ENCODE data around the gene THSD7B.
"Not testable (repeated sequence)": the region's sequence is repeated elsewhere in the genome, so short reads cannot be mapped to it uniquely, and the experiment has no call there.

The THSD7B gene

DNA sequence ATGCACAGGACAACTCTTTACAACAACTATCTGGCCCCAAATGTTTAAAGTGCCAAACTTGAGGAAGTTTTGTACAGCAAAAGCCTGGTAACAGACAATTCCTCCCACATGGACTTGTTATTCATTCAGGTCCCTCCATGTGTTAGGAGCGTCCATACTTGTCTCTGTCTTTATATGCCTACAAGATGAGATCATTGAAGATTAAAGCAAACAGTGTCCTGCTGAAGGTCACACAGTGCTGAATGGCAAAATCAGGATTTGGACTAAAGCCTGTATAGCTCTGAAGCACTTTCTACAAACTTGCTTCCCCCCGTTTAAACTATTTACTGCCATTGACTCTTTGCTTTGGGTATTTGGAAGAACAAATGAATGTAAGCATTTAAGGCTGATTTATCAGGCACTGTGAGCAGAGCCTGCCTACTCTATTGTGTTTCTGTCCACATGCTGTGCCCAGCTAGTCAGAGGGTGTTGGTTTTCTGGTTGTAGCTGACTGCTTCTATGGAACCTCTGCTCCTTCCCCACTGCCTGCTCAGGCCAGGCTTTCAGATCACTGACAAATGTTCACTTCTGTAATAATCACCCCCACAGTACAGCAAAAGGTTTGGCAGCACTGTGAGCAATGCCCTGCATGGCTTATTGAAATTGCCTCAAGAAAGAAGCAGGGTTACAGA, 274.3 kb downstream of the THSD7B start:
- DNase-seq (ENCODE audit: low spot score) = no peak

DNA sequence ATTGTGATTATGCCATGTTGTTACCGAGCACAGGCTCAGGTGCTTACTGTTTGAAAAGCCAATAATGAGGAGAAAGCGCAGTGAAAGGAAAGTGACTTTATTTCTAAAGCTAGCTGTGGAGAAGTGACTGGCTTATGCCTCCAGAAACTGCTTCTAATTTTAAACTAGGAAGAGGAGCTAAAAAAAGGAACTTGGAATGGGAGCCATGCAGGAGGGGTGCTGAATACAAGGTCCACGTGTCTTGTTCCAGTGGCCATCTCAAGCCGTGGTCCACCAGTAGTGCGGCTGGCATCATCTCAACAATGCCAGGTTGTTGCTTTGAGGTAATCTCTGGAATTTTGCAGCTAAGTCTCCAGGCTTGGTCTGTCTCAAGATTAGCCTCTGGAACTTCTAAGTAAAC, 282.0 kb downstream of the THSD7B start:
- no peak for DNase-seq (ENCODE audit: low spot score)

DNA sequence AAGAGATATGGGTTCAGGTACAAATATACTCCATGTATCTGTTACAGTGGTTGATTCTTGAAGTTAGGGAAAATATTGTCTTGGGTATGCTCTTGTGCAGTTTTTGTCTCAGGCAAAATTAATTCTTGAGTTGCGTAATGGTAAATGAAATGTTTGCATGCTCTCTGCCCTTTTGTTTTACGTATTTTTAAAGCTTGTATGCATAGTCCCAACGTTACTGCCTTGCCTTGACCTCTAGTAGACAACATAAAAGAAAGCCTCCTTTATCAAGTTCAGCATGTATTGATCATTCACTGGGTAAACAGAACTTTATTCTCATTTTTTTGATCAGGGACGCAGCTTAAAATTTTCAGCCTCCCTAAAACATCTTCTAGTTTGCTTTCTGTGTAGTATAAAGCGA, 283.1 kb downstream of the THSD7B start:
- DNase-seq (ENCODE audit: low spot score) = no peak

DNA sequence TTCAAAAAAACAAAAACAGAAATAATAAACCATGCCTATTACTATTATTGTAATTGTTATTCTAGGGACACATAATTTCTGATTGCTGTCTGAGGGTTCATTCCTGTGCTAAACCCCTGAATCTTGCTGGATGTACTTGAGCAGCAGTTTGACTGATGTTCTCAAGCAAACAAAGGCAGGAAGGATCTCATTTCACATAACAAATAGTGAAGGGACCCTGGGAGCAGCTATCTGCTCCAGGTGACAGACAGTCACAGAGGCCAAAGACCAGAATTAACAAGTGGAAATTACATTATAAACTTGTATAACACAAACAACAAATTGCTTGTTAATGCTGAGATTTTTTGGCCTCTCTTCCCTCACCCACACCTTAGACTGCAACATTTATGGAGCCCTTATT, 284.2 kb downstream of the THSD7B start:
- DNase-seq (ENCODE audit: low spot score) = no peak

DNA sequence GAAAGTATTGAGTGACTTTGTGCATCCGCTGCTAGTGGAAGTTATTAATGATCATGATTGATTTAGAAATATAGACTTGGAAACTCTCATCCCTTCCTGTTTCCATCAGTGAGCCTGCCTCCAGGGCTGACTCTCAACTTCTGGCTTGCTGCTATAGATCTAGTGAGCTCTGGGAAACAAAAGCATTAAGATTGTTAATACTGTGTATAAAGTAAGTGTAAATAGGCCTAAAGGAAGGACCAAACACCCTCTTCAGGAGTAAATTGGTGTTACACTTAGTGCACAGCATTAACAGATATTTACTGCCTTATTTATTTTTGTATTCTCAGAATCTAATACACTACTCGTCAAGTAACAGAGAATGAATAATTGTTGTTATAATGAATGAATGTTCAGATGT, 285.6 kb downstream of the THSD7B start:
- DNase-seq (ENCODE audit: low spot score) = no peak

DNA sequence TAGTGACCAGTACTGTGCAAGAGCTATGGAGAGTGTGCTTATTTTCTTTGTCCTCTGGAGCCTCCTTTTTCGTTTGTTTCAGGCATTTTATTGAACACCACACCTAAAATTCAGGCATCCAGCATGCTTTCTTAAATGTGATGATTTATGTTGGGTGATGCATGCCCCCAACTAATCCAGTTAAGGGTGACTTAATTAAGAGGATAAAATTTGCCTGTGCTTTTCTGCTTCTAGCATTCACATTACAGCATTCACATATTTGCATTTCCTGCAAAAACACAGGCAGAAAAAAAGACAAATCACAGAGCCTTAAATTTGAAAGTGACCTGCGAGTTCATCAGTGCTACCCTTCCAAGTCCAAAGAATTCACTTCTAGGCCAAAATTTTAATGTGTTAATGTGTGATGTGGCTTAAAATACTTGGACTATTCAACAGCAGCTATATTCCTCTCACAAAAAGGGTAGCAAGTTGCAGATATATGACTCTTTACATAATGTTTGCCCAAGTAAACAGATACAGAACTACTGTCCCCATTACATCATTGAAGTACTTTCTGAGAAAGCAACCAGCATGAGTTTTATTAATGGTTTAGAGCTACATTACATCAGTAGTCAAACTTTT, 286.5 kb downstream of the THSD7B start:
- no peak for DNase-seq (ENCODE audit: low spot score)

DNA sequence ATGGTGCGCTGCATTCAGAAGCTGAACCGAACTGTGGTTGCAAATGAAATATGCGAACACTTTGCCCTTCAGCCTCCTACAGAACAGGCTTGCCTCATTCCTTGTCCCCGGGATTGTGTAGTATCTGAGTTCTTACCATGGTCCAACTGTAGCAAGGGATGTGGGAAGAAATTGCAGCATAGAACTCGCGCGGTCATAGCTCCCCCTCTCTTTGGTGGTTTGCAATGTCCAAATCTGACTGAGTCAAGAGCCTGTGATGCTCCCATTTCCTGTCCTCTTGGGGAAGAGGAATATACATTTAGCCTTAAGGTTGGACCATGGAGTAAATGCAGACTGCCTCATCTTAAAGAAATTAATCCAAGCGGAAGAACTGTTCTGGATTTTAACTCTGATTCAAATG, 291.4 kb downstream of the THSD7B start:
- DNase-seq (ENCODE audit: low spot score) = no peak

DNA sequence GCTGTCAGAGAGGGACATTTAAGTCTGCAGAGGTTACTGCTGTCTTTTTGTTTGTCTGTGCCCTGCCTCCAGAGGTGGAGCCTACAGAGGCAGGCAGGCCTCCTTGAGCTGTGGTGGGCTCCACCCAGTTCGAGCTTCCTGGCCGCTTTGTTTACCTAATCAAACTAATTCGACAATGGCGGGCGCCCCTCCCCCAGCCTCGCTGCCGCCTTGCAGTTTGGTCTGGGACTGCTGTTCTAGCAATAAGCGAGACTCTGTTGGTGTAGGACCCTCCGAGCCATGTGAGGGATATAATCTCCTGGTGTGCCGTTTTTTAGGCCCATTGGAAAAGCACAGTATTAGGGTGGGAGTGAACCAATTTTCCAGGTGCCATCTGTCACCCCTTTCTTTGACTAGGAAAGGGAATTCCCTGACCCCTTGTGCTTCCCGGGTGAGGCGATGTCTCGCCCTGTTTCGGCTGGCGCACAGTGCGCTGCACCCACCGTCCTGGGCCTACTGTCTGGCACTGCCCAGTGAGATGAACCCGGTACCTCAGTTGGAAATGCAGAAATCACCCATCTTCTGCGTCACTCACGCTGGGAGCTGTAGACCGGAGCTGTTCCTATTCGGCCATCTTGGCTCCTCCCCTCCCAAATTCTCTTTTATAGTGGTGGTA, 310.9 kb downstream of the THSD7B start:
- not testable (repeated sequence) for DNase-seq (ENCODE audit: low spot score)

DNA sequence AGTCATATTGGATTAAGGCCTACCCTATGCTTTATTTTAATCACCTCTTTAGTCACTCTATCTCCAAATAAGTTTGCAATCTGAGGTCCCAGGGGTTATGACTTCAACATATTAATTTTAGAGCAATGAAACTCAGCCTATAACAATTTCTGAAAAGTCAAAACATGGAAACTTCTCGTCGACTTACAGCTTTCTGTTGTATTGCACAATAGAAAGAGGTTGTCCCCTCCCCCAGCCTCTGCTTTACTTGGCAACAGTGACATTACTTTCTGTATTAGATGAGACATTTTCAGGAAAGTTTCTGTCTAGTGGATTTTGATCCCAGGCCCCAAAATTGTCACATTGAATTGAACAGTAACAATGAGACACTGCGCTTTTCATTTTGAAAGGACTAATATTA, 326.4 kb downstream of the THSD7B start:
- no peak for DNase-seq (ENCODE audit: low spot score)

DNA sequence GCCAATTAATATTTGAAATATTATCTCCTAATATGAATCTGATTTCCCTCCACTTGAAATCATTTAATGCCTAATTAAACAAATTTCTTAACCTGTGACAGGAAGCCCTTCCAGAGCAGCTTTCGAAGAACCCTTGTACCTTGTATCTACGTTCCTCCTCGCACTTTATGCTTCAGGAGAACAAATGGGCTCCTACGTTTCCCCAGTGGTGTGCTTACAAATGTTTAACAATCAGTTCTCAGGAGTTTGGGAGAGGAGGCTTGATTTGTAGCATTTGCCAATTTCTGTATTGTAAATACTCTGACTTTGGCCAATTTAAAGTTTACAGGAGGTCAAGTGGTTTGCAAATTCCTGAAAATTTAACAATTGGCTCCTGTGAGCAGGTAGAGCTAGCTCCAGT, 327.8 kb downstream of the THSD7B start:
- DNase-seq (ENCODE audit: low spot score) = no peak

DNA sequence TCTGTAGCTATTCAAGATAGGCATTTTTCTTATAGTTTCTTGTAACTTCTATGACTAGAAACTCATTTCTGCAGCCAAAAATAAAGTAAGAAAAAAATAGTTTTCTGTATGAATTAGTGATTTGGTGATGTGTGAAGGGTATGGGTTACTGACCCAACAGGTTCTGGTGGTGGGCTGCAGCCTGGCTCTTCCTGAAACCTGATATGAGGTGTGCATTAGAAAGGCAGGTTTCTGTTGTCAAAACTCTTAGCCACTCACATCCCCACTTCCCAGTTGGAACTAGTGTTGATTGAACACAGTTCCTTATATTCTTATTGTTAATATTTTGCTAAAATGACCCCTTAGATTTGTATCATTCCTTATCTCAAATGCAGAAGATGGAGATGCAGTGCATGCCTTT, 330.8 kb downstream of the THSD7B start:
- no peak for DNase-seq (ENCODE audit: low spot score)

DNA sequence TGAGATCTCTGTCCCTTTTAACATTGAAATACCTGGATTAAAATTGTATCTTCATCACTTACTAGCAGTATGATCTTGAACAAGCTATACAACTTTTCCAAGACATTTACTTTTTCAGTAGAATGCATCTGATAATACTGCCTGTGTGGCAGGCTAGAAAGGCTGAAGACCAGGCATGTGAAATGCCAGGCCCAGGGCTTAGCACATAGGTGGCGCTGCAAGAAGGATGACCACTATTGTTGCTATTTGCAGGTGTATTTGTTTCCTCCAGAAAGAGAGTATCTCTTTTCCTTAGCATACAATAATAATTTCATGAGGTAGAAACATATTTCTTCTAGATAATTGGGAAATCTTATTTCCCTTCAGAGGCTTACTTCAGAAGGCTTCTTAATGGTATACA, 331.3 kb downstream of the THSD7B start:
- DNase-seq (ENCODE audit: low spot score) = no peak

DNA sequence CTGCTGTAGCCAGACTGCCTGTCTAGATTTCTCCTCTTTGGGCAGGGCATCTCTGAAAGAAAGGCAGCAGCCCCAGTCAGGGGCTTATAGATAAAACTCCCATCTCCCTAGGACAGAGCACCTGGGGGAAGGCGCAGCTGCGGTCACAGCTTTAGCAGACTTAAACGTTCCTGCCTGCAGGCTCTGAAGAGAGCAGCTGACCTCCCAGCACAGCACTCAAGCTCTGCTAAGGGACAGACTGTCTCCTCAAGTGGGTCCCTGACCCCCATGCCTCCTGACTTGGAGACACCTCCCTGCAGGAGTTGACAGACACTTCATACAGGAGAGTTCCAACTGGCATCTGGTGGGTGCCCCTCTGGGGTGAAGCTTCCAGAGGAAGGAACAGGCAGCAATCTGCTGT, 336.5 kb downstream of the THSD7B start:
- not testable (repeated sequence) for DNase-seq (ENCODE audit: low spot score)

DNA sequence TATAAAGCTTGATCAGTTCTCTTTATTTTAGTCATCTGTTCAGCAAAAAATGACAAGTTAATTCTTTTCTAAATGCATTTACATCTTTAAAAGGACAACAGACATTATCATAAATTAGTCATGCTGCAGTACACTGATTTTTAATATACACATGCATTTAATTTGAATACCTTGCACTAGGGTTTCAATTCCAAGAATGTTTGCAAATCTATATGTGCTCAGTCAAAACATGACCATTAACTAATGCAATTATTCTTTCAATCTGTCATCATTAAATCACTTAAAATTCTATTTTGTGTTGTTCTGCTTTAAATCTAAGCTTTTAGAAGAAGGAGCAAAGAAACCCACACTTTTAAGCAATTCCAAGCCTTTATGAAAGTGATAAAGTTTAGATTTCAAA, 342.6 kb downstream of the THSD7B start:
- no peak for DNase-seq (ENCODE audit: low spot score)

DNA sequence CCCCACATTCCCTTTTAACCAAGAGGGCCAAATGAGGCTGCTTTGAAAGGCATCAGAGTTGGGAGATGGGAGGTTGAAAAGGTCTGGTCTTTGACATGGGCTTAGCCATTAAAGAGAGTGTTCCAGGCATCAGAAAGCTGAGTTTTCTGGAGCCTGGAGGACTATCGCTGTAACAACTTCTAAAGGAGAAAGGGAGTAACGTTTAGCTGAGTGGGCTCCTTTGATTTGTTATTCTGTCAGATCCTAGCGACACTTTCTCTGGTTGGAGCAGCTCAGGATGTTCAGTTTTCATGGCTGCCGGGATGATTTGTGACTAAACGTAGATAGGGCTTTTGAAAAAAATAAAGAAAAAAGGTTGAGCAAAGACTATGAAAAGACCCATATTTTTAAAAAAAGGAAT, 346.6 kb downstream of the THSD7B start:
- DNase-seq (ENCODE audit: low spot score) = no peak

DNA sequence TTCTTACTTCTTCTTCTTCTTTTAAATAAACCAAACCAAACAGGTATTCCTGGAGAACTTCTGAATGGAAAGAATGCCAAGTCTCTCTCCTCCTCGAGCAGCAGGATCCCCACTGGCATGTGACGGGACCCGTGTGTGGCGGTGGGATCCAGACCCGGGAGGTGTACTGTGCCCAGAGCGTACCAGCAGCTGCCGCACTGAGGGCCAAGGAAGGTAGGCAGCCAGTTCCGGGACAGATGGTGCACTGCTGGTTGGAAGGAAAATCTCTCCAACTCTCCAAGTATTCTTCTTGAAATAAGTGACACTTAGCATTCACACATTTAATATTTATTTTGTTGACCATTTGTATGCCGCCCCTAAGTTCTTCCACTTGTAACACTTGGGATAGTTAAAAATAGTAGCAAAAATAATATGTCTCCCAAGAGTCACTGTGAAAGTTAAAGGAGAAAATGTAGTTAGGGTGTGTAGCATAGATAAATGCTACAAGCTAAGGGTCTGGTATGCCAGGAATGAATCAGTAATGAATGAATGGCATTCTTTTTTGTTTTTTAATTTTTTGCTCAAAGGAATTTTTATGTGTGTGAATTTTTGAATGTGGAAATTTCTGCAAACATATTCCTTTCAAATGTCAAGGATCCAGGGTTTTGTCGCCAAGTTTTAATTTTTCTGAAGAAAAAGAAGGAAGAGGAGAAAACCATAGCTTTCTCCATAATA, 349.9 kb downstream of the THSD7B start:
- DNase-seq (ENCODE audit: low spot score) = no peak

DNA sequence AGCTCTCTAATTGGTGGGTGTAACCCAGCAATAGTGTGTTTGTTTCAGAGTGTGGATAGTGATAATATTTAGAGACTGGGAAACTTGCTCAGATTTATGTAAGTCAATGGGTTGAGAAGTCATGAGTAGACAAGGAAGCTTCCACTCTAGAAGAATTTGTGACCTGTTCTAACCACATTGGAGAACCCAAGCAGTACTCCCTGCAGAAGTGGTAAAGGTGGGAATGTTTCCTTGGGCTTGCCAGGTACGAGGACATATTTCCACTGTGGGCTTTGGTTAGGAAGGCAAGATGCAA, 350.4 kb downstream of the THSD7B start:
- no peak for DNase-seq (ENCODE audit: low spot score)

DNA sequence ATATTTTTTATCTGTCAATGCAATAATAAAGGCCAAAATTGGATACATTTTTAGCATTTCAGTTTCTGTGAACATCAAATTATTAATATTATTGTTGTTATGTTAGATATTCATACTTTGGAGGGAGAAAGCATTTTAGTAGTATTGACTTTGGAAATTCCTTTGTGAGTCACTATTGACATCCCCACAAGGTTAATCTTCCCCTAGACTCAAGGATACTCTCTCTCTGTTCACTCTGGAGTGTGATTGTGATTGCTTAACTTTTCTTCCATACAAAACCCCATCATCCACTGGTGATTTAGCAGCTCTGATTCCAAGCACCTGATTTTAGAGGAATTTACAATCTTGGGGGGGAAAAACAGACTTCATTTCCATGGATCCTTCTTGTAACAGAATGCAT, 352.0 kb downstream of the THSD7B start:
- DNase-seq (ENCODE audit: low spot score) = no peak

DNA sequence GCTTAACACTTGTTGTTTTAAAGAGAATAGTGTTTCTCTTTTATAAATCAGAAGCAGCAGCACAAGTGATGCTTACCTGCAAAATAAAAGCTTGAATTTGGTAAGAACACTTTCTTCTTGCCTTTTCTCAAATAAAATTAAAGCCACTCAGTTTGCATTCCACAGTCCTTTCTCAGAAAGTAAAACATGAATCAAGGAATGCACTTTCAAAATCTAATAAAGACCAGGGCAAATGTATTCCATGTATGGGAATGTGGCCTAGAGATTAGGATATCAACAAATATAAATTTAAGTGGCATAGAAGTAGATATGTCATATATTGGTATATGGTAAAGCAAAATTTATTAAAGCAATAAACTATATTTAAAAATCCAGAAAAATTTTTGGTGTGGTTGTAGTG, 352.8 kb downstream of the THSD7B start:
- DNase-seq (ENCODE audit: low spot score) = no peak

DNA sequence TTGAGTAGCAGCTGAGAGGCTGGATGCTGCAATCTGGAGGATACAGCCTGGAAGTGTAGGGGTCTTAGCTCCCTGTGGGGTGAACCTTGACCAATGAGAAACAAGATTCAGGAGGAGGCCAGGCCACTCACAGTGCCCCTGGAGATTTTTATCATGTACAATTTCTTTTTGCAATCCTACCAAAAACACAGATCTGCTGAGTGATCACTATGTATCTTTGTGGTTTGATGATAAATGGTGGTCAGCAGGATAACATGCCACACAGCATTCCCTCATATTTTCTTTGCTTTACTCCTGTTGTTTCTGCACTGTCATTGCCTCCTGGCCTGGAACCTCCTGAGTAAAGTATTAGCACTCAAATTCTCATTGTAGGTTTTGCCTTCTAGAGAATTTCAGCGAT, 357.9 kb downstream of the THSD7B start:
- DNase-seq (ENCODE audit: low spot score) = no peak

DNA sequence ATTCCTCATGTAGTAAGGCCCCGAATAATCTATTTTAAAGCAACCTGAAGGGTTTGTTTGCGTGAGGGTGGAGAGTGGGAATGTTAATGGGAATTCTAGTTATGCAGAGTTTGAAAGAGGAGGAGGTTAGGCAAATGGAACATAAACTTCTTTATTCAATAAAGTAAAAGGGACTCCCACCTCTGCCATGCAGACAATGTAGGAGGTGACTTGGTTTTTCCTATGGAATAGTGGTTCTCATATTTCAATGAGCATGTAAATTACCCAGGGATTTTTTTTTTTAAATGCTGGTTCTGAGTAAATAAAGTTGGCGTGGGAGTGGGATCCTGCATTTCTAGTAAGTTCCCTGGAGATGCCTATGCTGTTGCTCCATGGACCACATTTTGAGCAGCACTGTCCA, 367.9 kb downstream of the THSD7B start:
- no peak for DNase-seq (ENCODE audit: low spot score)

DNA sequence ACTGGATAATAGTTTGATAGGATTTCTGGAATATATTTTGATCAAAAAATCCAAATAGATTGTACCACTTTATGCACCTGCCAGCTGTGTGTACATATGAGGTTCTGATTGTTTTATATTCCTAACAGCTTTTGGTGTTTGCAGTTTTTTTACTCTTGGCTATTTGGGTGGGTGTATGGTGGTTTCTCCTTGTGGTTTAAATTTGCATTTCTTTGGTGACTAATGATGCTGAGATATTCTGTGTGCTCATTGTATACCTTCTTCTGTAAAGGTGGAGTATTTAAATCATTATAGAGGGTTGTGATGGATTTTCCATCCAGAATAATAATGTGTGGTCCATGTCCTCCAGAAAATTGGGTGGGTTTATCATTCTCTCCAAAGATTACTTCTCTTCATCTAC, 372.9 kb downstream of the THSD7B start:
- no peak for DNase-seq (ENCODE audit: low spot score)

DNA sequence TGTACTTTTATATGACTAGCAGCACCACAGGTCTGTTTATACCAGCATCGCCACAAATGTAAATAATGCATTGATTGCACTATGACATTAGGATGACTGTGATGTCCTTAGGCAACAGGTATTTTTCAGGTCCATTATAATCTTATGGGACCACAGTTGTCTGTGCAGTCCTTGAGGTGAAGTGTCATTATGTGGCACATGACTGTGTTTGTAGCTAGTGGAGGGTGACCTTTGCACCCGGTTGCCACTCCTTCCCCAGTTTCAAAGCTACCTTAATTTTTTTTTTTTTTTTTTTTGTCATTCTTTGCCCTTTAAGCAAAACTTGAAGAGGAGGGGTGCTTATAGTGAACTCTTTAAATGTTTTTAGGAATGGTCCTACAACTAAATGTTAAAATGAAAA, 386.4 kb downstream of the THSD7B start:
- DNase-seq (ENCODE audit: low spot score) = no peak

Data from AG08396 (cell line).